ENCODE measurements around the gene MRPS15. TPM values are rescaled to one million over a fixed set of nuclear protein-coding genes. Genes with fewer than 3 reads are reported as not detected.

Gene MRPS15
- polyA plus RNA-seq, 3 donors: 36.2 to 68.1 (median 66.4) TPM

GRCh38 chr1:36419569-36419968 is 44.6 kb downstream of the MRPS15 start:
- no peak for TF ChIP-seq CTCF (IDR thresholded peaks at IDR 0.05)
- H3K27ac ChIP-seq (ENCODE audit: low read depth in 1 of 2, low read length in 2 of 2): no peak overlapping the region
- H3K9ac ChIP-seq (ENCODE audit: insufficient read depth, low read length, poor library complexity, severe bottlenecking): no peak overlapping the region
- H3K27me3 Mint-ChIP-seq (ENCODE audit: low read depth in 3 of 3): no peaks in the 10 kb centered on the region
- H3K9me3 Mint-ChIP-seq: peaks cover 0 to 2% (median 0%) of the 10 kb centered on the region in 7 donors
- no peak for DNase-seq
- intact Hi-C loops (cut with micrococcal nuclease): loop anchor here in 1 of 2 donors (2.0 kb wide), 1 partner anchor 77 kb away; no protein-coding TSS in a partner anchor
- no peak overlapping the region for H3K27ac Mint-ChIP-seq
- H3K9me3 ChIP-seq (replicated peaks in 1 of 2; ENCODE audit: control insufficient read depth in 1 of 2, insufficient read depth in 1 of 2, low read length in 2 of 2): no peaks in the 10 kb centered on the region
- H3K4me1 ChIP-seq (ENCODE audit: control insufficient read depth in 1 of 2, insufficient read depth in 2 of 2, low read length in 2 of 2): peaks cover 4 to 5% of the 10 kb centered on the region in 2 donors
- H3K27me3 ChIP-seq (ENCODE audit: control insufficient read depth in 2 of 2, insufficient read depth in 2 of 2, low read length in 2 of 2): no peaks in the 10 kb centered on the region
- H3K36me3 ChIP-seq (replicated peaks in 1 of 2; ENCODE audit: control insufficient read depth in 1 of 2, insufficient read depth in 2 of 2, low read length in 2 of 2): no peaks in the 10 kb centered on the region
- no peak overlapping the region for H3K4me3 Mint-ChIP-seq
- 100% methylated on average over 3 of the region's 4 CpGs for WGBS (ENCODE audit: insufficient coverage)
- peaks cover 8% of the 10 kb centered on the region for H3K4me1 Mint-ChIP-seq
- no peak overlapping the region for H2AFZ ChIP-seq (ENCODE audit: insufficient read depth, low read depth, low read length, poor library complexity, severe bottlenecking)
- no peaks in the 10 kb centered on the region for H3K79me2 ChIP-seq (ENCODE audit: insufficient read depth, low read length)
- no peak overlapping the region for H3K4me3 ChIP-seq (replicated peaks in 1 of 3; ENCODE audit: low read depth in 2 of 3, low read length in 3 of 3)
- H3K4me2 ChIP-seq (replicated peaks; ENCODE audit: extremely low read depth, low read length, poor library complexity, severe bottlenecking): no peak overlapping the region
- H4K20me1 ChIP-seq (ENCODE audit: insufficient read depth, low read length): no peaks in the 10 kb centered on the region
- H3K36me3 Mint-ChIP-seq: peaks cover 5 to 7% of the 10 kb centered on the region in 2 donors

- WGBS (ENCODE audit: insufficient coverage): 100% methylated on average over 2 of the region's 3 CpGs
- Histone ChIP-seq H3K4me2 (replicated peaks; ENCODE audit: extremely low read depth, low read length, poor library complexity, severe bottlenecking) (no peak overlapping the region), H3K4me1 (ENCODE audit: control insufficient read depth in 1 of 2, insufficient read depth in 2 of 2, low read length in 2 of 2) (peaks cover 4 to 5% of the 10 kb centered on the region in 2 donors), H3K79me2 (ENCODE audit: insufficient read depth, low read length) (no peaks in the 10 kb centered on the region), H3K27me3 (ENCODE audit: control insufficient read depth in 2 of 2, insufficient read depth in 2 of 2, low read length in 2 of 2) (no peaks in the 10 kb centered on the region), H3K9ac (ENCODE audit: insufficient read depth, low read length, poor library complexity, severe bottlenecking) (no peak overlapping the region), H2AFZ (ENCODE audit: insufficient read depth, low read depth, low read length, poor library complexity, severe bottlenecking) (no peak overlapping the region), H3K4me3 (replicated peaks in 1 of 3; ENCODE audit: low read depth in 2 of 3, low read length in 3 of 3) (no peak overlapping the region), H3K27ac (ENCODE audit: low read depth in 1 of 2, low read length in 2 of 2) (no peak overlapping the region), H3K9me3 (replicated peaks in 1 of 2; ENCODE audit: control insufficient read depth in 1 of 2, insufficient read depth in 1 of 2, low read length in 2 of 2) (no peaks in the 10 kb centered on the region), H4K20me1 (ENCODE audit: insufficient read depth, low read length) (no peaks in the 10 kb centered on the region), H3K36me3 (replicated peaks in 1 of 2; ENCODE audit: control insufficient read depth in 1 of 2, insufficient read depth in 2 of 2, low read length in 2 of 2) (no peaks in the 10 kb centered on the region)
- Mint-ChIP-seq H3K9me3 (peaks cover 0 to 2% (median 0%) of the 10 kb centered on the region in 7 donors), H3K4me1 (peaks cover 8% of the 10 kb centered on the region), H3K36me3 (peaks cover 5 to 7% of the 10 kb centered on the region in 2 donors), H3K27ac (peak overlapping the region in 1 of 7 donors; percentile 0), H3K4me3 (no peak overlapping the region), H3K27me3 (ENCODE audit: low read depth in 3 of 3) (no peaks in the 10 kb centered on the region)
- TF ChIP-seq CTCF (IDR thresholded peaks at IDR 0.05): no peak
- intact Hi-C loops (cut with micrococcal nuclease): loop anchor here in 1 of 2 donors (2.0 kb wide), 1 partner anchor 76 kb away; no protein-coding TSS in a partner anchor
- DNase-seq: no peak
Observed at GRCh38 chr1:36419140-36419539, 45.0 kb downstream of the MRPS15 start.

Data from CD14-positive monocyte (primary cell).